Stimulated activated CD8-positive, alpha-beta memory T cell treated with anti-CD3 and anti-CD28 coated beads, Interleukin-12 subunit alpha, Interleukin-12 subunit beta, amount 100 ng/mL, for 1 hour (primary cell): Measurements from ENCODE around the gene SMYD1.

ENCODE experiments used
- DNase-seq: peaks from one replicate; pipeline ENCODE4 v3.0.0-alpha.2; 2020; ENCODE audit warnings: low read depth

SMYD1 gene

GRCh38 chr2:88147145-88147544 lies 79.5 kb downstream of the SMYD1 start:
- DNase-seq: no peak

- DNase-seq: no peak
Observed at GRCh38 chr2:88148929-88149438, 81.4 kb downstream of the SMYD1 start.

- no peak for DNase-seq
Observed at GRCh38 chr2:88159481-88159880, 91.9 kb downstream of the SMYD1 start.

DNA sequence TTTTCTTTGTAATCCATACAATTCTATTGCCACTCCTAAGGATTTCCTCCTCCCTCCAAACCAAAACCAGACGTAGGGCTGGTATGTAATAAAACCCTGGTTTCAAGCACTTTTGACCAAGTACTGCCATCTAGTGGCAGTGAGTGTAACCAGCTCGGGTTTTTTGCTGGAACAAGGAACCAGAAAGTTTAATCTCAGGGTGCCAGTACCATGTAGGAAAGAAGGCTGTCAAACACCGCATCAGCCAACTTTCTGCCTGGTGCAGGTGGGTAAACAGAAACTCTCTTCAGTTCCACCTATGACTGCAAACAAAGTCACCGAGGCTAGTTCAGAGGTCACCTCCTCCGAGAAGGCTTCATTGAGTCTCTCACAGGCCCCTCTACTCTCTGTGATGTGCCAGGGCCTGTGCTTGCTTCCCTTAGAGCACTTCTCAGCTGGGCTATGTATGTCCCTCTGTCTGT lies 92.4 kb downstream of the SMYD1 start:
- DNase-seq: peak; percentile 34

DNA sequence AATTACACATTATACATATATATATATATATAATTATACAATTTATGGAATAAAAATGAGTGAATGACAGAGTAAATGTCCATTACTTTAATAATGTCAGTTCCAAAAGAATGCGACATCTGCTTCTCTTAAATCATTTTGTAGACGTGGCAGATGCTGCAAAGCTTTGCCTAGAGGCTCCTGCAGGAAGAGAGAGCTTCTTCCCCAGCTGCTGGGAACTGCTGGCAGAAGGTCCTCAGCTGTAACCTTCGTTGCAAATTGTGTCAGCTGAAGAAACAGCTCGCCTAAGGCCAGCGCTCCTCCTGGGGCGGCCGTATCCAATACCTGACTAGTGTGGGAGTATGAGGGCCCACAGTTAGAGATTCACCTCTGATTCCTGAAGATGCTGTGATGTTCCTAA lies 92.9 kb downstream of the SMYD1 start:
- DNase-seq: no peak

- no peak for DNase-seq
Observed at GRCh38 chr2:88161446-88162244, 94.0 kb downstream of the SMYD1 start.
